ENCODE data around the gene PIK3AP1.

The PIK3AP1 gene

GRCh38 chr10:96672481-96673175, 47.7 kb downstream of the PIK3AP1 start:
- DNase-seq (ENCODE audit: low read depth) = no peak

- DNase-seq (ENCODE audit: low read depth) = no peak
Observed at GRCh38 chr10:96671211-96671890, 49.0 kb downstream of the PIK3AP1 start.

- DNase-seq (ENCODE audit: low read depth) = no peak
Observed at GRCh38 chr10:96670786-96671185, 49.5 kb downstream of the PIK3AP1 start.

DNA sequence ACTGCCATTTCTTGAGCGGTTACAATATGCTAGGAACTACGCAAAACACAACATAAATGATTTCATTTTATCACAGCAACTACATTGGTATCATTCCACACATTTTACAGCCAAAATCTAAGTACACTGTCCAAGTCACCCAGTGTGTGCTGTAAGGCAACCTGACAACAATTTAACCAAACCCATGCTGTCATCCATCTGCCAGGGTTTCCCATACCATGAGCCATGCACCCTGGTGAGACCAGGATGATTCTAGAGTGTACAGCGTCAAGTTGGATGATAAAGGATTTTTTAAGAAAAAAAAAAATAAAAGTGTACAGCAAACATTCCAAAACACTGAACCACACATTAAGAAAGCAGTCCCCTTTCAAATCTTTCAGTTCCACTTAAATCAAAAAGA, 52.9 kb downstream of the PIK3AP1 start:
- DNase-seq (ENCODE audit: low read depth) = no peak

DNA sequence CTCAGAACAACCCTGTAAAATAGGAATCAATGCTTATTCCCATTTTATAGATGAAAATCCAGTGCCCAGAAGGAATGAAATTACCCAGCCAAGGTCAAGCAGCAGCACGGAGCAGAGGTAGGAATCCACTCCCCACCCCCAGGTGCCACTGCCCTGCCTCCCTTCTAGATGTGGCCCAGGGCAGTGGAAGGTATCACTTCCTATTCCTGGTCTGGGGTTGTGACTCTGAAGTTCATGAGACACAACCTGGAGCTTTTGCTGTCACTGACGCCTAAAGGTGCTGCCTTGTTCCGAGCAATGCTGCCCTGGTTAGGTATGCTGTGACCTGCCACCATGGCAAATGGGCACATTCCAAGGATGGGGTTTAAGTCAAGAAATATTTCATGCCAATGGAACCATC, 53.6 kb downstream of the PIK3AP1 start:
- DNase-seq (ENCODE audit: low read depth) = no peak

- DNase-seq (ENCODE audit: low read depth) = no peak
Observed at GRCh38 chr10:96665306-96665705, 55.0 kb downstream of the PIK3AP1 start.

GRCh38 chr10:96664563-96664962, 55.8 kb downstream of the PIK3AP1 start:
- no peak for DNase-seq (ENCODE audit: low read depth)

DNA sequence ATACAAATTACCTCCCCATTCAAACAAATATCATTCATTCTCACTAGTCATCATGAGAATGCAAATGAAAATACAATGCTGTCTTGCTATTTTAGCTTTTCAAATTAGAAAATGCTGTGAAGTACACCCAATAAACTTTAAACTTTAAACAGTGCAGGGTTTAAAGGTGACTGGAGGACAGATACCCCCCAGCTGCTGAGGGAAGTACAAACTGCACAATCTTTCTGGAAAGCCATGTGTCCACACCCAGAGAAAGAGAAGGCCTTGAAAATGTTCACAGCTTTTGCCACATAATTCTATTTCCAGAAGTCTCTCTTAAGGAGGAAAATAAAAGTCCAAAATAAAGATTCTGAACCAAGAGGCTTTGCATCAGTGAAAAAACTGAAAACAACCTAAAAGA, 56.5 kb downstream of the PIK3AP1 start:
- DNase-seq (ENCODE audit: low read depth) = no peak

- no peak for DNase-seq (ENCODE audit: low read depth)
Observed at GRCh38 chr10:96661632-96662031, 58.7 kb downstream of the PIK3AP1 start.

GRCh38 chr10:96660297-96660696, 60.0 kb downstream of the PIK3AP1 start:
- DNase-seq (ENCODE audit: low read depth) = no peak

DNA sequence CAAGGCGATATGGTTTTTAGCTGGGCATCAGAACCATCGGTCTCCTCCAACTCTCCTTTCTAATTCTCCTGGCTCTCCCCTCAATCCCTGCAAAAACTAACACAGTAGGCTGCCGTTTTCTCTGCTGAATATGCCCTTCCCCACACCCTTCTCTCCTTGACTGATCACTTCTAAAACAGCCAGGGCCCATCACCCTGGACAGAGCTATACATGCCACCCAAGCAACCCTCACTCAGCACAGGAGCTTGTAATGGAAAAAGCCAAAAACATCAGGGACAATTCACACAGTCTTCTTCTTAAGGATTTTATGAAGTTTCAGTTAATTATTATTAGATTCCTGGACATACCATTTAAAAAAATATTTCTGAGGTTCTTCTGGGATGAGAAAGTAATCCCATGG, 61.5 kb downstream of the PIK3AP1 start:
- no peak for DNase-seq (ENCODE audit: low read depth)

GRCh38 chr10:96657385-96657784, 62.9 kb downstream of the PIK3AP1 start:
- DNase-seq (ENCODE audit: low read depth) = no peak

- DNase-seq (ENCODE audit: low read depth) = no peak
Observed at GRCh38 chr10:96656839-96657238, 63.5 kb downstream of the PIK3AP1 start.

GRCh38 chr10:96656198-96656577, 64.1 kb downstream of the PIK3AP1 start:
- DNase-seq (ENCODE audit: low read depth) = no peak

DNA sequence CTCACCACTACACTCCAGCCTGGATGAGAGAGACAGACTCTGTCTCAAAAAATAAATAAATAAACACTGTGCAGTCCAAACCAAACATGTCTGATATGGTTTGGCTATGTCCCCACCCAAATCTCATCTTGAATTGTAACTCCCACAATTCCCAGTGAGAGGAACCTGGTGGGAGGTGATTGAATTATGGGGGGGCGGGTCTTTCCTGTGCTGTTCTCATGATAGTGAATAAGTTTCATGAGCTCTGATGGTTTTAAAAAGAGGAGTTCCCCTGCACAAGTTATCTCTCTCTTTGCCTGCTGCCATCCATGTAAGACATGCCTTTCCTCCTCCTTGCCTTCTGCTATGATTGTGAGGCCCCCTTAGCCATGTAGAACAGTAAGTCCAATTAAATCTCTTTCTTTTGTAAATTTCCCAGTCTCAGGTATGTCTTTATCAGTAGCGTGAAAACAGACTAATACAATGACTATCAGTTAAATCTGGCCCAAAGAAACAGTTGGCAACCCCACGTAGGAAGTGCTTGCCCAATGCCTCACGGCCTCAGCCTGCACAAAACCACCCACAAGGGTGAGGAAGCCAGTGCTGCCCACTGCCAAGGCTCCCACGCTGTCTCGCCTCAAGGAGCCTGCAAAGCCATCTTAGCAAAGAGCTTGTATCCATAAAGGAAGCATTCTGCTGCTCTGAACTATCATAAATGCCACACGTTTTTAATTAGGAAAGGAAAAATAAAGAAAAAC, 64.7 kb downstream of the PIK3AP1 start:
- DNase-seq (ENCODE audit: low read depth) = no peak

GRCh38 chr10:96651998-96652431, 68.3 kb downstream of the PIK3AP1 start:
- no peak for DNase-seq (ENCODE audit: low read depth)

DNA sequence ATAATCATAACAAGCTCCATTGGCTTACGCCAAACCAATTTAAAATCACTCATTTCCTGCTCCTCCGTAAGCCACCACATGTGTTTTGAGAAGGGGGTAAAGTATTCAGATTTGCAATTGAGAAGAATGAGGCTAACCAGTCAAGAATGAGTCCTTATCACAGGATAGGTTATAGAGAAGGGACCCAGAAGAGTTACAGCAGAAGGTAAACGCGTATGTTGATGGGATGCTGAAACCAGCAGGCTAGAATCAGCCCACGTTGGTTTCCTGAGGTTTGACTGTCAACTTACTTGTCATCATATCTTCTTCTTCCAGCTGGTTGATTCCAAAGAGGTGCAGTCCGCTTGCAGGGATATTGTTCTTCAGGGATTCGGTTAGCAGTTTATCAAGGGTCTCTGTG, 69.4 kb downstream of the PIK3AP1 start:
- no peak for DNase-seq (ENCODE audit: low read depth)

DNA sequence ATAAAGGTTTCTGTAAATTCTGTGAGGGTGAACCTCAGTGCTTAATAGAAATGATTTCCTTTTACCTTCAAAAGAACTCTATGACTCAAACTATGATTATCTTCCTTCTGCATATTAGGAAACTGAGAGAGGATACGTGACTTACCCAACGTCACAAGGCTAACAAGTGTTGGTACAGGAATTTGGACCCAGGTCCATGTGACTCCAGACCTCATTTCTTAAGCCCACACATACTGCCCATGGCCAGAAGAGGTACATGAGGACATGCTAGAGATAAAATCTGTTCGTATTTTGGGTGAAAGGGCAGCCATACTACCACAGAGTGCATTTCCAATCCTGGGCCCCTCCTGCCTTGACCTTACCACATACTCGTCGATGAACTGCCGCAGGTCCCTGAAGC, 72.0 kb downstream of the PIK3AP1 start:
- DNase-seq (ENCODE audit: low read depth) = no peak

DNA sequence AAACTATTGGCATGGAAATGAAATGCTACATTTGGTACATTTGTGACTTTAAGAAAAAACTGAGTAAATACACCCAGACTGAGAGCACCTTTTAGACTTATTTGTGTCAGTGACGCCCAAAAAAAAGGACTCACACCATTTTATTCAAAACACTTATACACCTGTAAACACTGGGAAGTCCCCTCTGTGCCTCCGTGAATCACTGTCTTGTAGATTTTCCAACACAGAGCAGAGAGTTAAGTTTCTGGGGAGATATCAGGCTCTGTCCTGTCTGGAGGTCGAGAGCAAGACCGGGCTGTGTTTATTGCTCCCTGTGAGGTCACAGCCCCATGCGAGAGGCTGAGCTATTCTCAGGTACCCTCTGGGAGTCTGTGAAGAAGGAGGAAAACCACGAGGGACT, 72.8 kb downstream of the PIK3AP1 start:
- no peak for DNase-seq (ENCODE audit: low read depth)

- DNase-seq (ENCODE audit: low read depth) = no peak
Observed at GRCh38 chr10:96646751-96647166, 73.6 kb downstream of the PIK3AP1 start.

GRCh38 chr10:96646301-96646700, 74.0 kb downstream of the PIK3AP1 start:
- DNase-seq (ENCODE audit: low read depth) = no peak

DNA sequence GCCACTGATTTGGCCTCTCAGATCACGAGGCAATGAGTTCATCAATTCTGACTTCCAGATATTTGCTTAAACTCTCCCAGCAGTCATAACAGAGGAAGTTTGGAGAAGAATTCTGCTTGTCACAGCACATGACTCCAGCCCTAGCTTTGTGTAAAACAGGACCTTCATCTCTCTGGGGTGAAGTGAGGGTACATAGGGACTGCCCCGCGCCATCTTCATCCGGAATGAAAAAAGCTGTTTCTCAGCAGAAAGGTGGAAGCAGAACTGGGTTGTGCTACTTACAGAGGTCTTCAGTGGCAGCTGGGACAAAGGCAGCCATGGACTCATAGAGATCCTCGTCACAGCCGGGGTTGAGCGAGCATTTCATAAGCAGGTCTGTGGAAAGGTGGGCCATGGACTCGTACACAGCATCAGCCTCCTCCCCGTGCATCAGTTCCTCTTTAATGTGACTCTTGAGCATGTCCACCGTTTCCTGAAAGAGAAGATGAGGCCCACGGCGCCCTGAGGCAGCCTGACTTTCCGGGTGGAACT, 75.1 kb downstream of the PIK3AP1 start:
- DNase-seq (ENCODE audit: low read depth) = no peak

GRCh38 chr10:96643920-96644319, 76.4 kb downstream of the PIK3AP1 start:
- DNase-seq (ENCODE audit: low read depth) = no peak

All from HS-27A (cell line).